Endothelial cell of umbilical vein (primary cell): ENCODE data around the gene GTF2F1. TPM values are rescaled to one million over a fixed set of nuclear protein-coding genes. Genes with fewer than 3 reads are reported as not detected.

ENCODE experiments used
- BruUV-seq: library from RNA; stranded (reverse); fragments of 400-500 nt; replicated peaks from 2 replicates; lab custom pipeline; 2021; lab: Mats Ljungman, UMichigan
- CTCF ChIA-PET: fragments of 300-600, 350-600 bp; sonication (Branson Sonifier 250); formaldehyde crosslinking; loops from one replicate; lab custom pipeline; 2021; ENCODE audit warnings: antibody characterized with exemption, inconsistent platforms; lab: Charles Lee
- POLR2A ChIA-PET: fragments of 300-600, 350-600 bp; sonication (Branson Sonifier 250); formaldehyde crosslinking; loops from one replicate; lab custom pipeline; 2021; ENCODE audit warnings: antibody characterized with exemption, inconsistent platforms; lab: Charles Lee
- DNase-seq: peaks from one replicate; pipeline ENCODE4 v3.0.0-alpha.2; 2011; ENCODE audit warnings: low read depth, low spot score
- FAIRE-seq: peaks from 2 replicates; lab custom pipeline; 2011; peaks lifted over from hg19 to GRCh38; lab: Jason Lieb, UNC
- H2AFZ ChIP-seq: 2 replicates; pipeline ENCODE4 v1.6.0; 2012; ENCODE audit warnings: low read depth, low read length, control low read depth, inconsistent platforms
- H3K27ac ChIP-seq: 2 replicates; pipeline ENCODE4 v1.5.1; 2011; ENCODE audit warnings: low read depth, mild to moderate bottlenecking, control low read depth, low read length, moderate library complexity; ENCODE audit not compliant: insufficient read depth
- H3K27me3 ChIP-seq, 2 experiments: 2 replicates each; pipeline versions ENCODE4 v1.6.0 to v1.6.1; 2011; ENCODE audit warnings: low read length in 2 of 2, mixed read lengths in 1 of 2; ENCODE audit not compliant: control insufficient read depth in 2 of 2, insufficient read depth in 2 of 2
- H3K36me3 ChIP-seq, 2 experiments: 2 replicates in 1 of 2; 3 replicates in 1 of 2; pipeline ENCODE4 v1.5.1; 2011; ENCODE audit warnings: low read length in 2 of 2, mild to moderate bottlenecking in 1 of 2, moderate library complexity in 1 of 2; ENCODE audit not compliant: control insufficient read depth in 2 of 2, insufficient read depth in 2 of 2; ENCODE audit errors: extremely low read depth in 1 of 2
- H3K4me1 ChIP-seq: 3 replicates; pipeline ENCODE4 v1.5.1; 2011; ENCODE audit warnings: mild to moderate bottlenecking, low read length; ENCODE audit not compliant: control insufficient read depth, insufficient read depth; ENCODE audit errors: extremely low read depth
- H3K4me2 ChIP-seq: 2 replicates; pipeline ENCODE4 v1.6.1; 2011; ENCODE audit warnings: low read length, control low read depth, mixed read lengths; ENCODE audit not compliant: insufficient read depth
- H3K4me3 ChIP-seq, 3 experiments: fragments of 200-600 bp in 1 of 3; sonication (generic), shearing (Covaris generic) in 1 of 3; replicated peaks in 1 of 3; 2 replicates each; pipeline ENCODE4 v1.5.1; 2011 to 2016; ENCODE audit warnings: control low read depth in 3 of 3, low read length in 3 of 3, mild to moderate bottlenecking in 2 of 3, inconsistent platforms in 1 of 3, low read depth in 1 of 3, moderate library complexity in 1 of 3; ENCODE audit not compliant: insufficient read depth in 1 of 3
- H3K79me2 ChIP-seq: 2 replicates; pipeline ENCODE4 v1.6.0; 2012; ENCODE audit warnings: low read length, inconsistent platforms; ENCODE audit not compliant: control insufficient read depth, insufficient read depth
- H3K9ac ChIP-seq: replicated peaks from 2 replicates; pipeline ENCODE3; 2011; ENCODE audit warnings: low read length, control low read depth; ENCODE audit not compliant: insufficient read depth; ENCODE audit errors: extremely low read depth
- H3K9me1 ChIP-seq: replicated peaks from 3 replicates; pipeline ENCODE4 v1.6.0; 2011; ENCODE audit warnings: mild to moderate bottlenecking, low read length; ENCODE audit not compliant: control insufficient read depth, insufficient read depth; ENCODE audit errors: extremely low read depth
- H3K9me3 ChIP-seq: replicated peaks from 2 replicates; pipeline ENCODE4 v1.5.1; 2012; ENCODE audit warnings: low read length, inconsistent platforms; ENCODE audit not compliant: control insufficient read depth, insufficient read depth
- H4K20me1 ChIP-seq: replicated peaks from 2 replicates; pipeline ENCODE3; 2011; ENCODE audit warnings: mild to moderate bottlenecking, low read length; ENCODE audit not compliant: control insufficient read depth, insufficient read depth; ENCODE audit errors: extremely low read depth
- CTCF ChIP-seq, 2 donors: IDR thresholded peaks; 1 replicate in 1 of 2; 2 replicates in 1 of 2; pipeline ENCODE4 v1.5.1; 2011; ENCODE audit warnings: low read length in 2 of 2, mild to moderate bottlenecking in 2 of 2, moderate library complexity in 2 of 2, control low read depth in 1 of 2, inconsistent platforms in 1 of 2, low read depth in 1 of 2; ENCODE audit not compliant: insufficient read depth in 1 of 2; ENCODE audit errors: extremely low read depth in 1 of 2
- EZH2 ChIP-seq: IDR thresholded peaks from 2 replicates; pipeline ENCODE4 v1.6.1; 2012; ENCODE audit warnings: borderline replicate concordance, low read depth, mild to moderate bottlenecking, moderate library complexity, low read length, inconsistent platforms; ENCODE audit not compliant: severe bottlenecking
- FOS ChIP-seq: IDR thresholded peaks from 2 replicates; pipeline ENCODE4 v1.6.1; 2011; ENCODE audit warnings: mild to moderate bottlenecking, low read length, moderate library complexity, borderline replicate concordance; ENCODE audit not compliant: insufficient read depth
- MAX ChIP-seq: IDR thresholded peaks from 2 replicates; pipeline ENCODE4 v1.6.1; 2011; ENCODE audit not compliant: insufficient read depth, insufficient read length
- MYC ChIP-seq: IDR thresholded peaks from one replicate; pipeline ENCODE4 v1.6.1; 2011; ENCODE audit warnings: mild to moderate bottlenecking, low read depth, low read length
- dilution Hi-C: fragments of 300-500 bp; cut with MboI; formaldehyde crosslinking; loops from one replicate; pipeline ENCODE4 v1.15.0; 2019; ENCODE audit warnings: low sequenced_read_pairs; ENCODE audit not compliant: extremely low pct_ligation_motif_present
- intact Hi-C: fragments of 100-400 bp; cut with micrococcal nuclease; formaldehyde crosslinking; loops from one replicate; pipeline ENCODE4 v1.10.0; 2022
- polyA plus RNA-seq, 4 experiments: library from polyadenylated mRNA; depleted of rRNA in 3 of 4; stranded (reverse) in 3 of 4; unstranded in 1 of 4; fragments of >200 nt; gene quantifications; 2 replicates each; pipeline versions ENCODE4 v1.2.1 to v1.2.3, GENCODE V29; 2011 to 2012; ENCODE audit warnings: missing spikeins in 1 of 4
- total RNA-seq: library from RNA; stranded (reverse); gene quantifications from 2 replicates; pipeline ENCODE4 v1.2.3, GENCODE V29; 2021

GTF2F1 gene
- total and polyA plus RNA-seq, 2 donors (not counting 3 experiments of a cell fraction or from before 2014, with no cell fraction given), result 44.8 to 56.4 TPM

GRCh38 chr19:6402837-6403608 is 10.1 kb upstream of the GTF2F1 start:
- Histone ChIP-seq H3K4me3 (no peak overlapping the region), H3K4me2 (no peak overlapping the region), H3K4me1 (no peaks in the 10 kb centered on the region), H3K9me3 (no peaks in the 10 kb centered on the region), H3K9ac (no peak overlapping the region), H4K20me1 (no peaks in the 10 kb centered on the region), H2AFZ (no peak overlapping the region), H3K9me1 (no peaks in the 10 kb centered on the region), H3K36me3 (no peaks in the 10 kb centered on the region), H3K27ac (no peak overlapping the region), H3K27me3 (no peaks in the 10 kb centered on the region), H3K79me2 (no peaks in the 10 kb centered on the region)
- dilution Hi-C loops (no loop called here), intact Hi-C loops (no loop called here)
- BruUV-seq, result no TSS peak
- FAIRE-seq, result no peak
- ChIA-PET CTCF (interaction anchor here (0.8 to 1.7 kb wide), 3 partner anchors 9 to 277 kb away, joined by 4 read pairs; no protein-coding TSS in a partner anchor), POLR2A (no interaction called here)
- peak; percentile 45 for DNase-seq
- TF ChIP-seq FOS, result no peak
- no peak for TF ChIP-seq EZH2
- TF ChIP-seq CTCF (IDR thresholded peaks at IDR 0.05; ENCODE audit: extremely low read depth in 1 of 2, insufficient read depth in 1 of 2, low read depth in 1 of 2, low read length in 2 of 2), result no peak
- TF ChIP-seq MYC, result no peak
- TF ChIP-seq MAX, result no peak
